Measurements from ENCODE around the gene PYY. TPM values are rescaled to one million over a fixed set of nuclear protein-coding genes. Genes with fewer than 3 reads are reported as not detected.

The PYY gene
- total RNA-seq, 1 experiment from 2014 or later, result 2.0 TPM

DNA sequence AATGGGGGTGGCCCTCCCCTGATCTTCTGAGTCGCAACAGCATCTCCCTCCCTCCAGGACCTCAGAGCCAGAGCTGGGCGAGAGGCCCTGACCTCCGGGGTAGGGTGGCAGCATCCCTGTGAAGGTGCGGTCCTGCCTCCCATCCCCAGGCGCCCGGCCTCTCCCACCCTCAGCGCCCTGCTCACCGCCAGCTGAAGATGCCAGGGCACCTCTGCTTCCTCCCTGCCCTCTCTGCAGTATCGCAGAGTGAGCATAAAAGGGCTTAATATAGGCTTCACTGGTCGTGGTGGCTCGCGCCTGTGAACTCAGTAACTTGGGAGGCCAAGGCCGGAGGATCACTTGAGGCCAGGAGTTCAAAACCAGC is 35.7 kb downstream of the PYY start:
- H4K5ac ChIP-seq (ENCODE audit: insufficient read length, low read depth, low read length), result no peak overlapping the region
- Mint-ChIP-seq H3K4me3 (no peak overlapping the region), H3K4me1 (peaks cover 19 to 25% of the 10 kb centered on the region in 2 experiments), H3K9me3 (peaks cover 0 to 5% of the 10 kb centered on the region in 2 experiments; a peak in 4 of 5 replicates), H3K36me3 (ENCODE audit: insufficient read depth in 1 of 3, low read depth in 3 of 3) (no peaks in the 10 kb centered on the region), H3K27me3 (ENCODE audit: low read depth) (peaks cover 37% of the 10 kb centered on the region), H3K27ac (no peak overlapping the region)
- H4K20me1 ChIP-seq (ENCODE audit: control insufficient read depth, insufficient read depth, insufficient read length), result no peaks in the 10 kb centered on the region
- no peak overlapping the region for H2BK20ac ChIP-seq (ENCODE audit: low read depth, low read length, poor library complexity, severe bottlenecking)
- no peaks in the 10 kb centered on the region for H3K9me3 ChIP-seq (ENCODE audit: control insufficient read depth, low read depth, low read length)
- H2BK120ac ChIP-seq (ENCODE audit: low read depth, low read length, poor library complexity, severe bottlenecking), result no peak overlapping the region
- no peak overlapping the region for H3K9ac ChIP-seq (ENCODE audit: extremely low read depth, insufficient read length, low read length)
- no peak overlapping the region for H3K23ac ChIP-seq (ENCODE audit: insufficient read length, low read depth, low read length)
- no peak overlapping the region for H2AFZ ChIP-seq (ENCODE audit: low read length)
- H2BK12ac ChIP-seq (ENCODE audit: insufficient read length, low read depth, low read length), result no peak overlapping the region
- no peak for DNase-seq
- no peaks in the 10 kb centered on the region for H3K79me2 ChIP-seq (ENCODE audit: insufficient read depth, low read length)
- H2AK5ac ChIP-seq (ENCODE audit: insufficient read length, low read length), result no peak overlapping the region
- H2BK5ac ChIP-seq (ENCODE audit: insufficient read length, low read length), result no peak overlapping the region
- WGBS (ENCODE audit: extremely low coverage, insufficient read length, low lambda C conversion rate), result no CpG with 5 or more reads among the region's 13 CpGs
- H3K4me1 ChIP-seq (ENCODE audit: insufficient read depth, low read length), result no peaks in the 10 kb centered on the region
- H3K4me2 ChIP-seq (ENCODE audit: insufficient read depth, insufficient read length, low read length), result peak overlapping the region; percentile 24
- H3K4ac ChIP-seq (ENCODE audit: low read depth, low read length), result no peak overlapping the region
- H3K27ac ChIP-seq (ENCODE audit: insufficient read length, low read depth, low read length), result no peak overlapping the region
- TF ChIP-seq CTCF (conservative IDR thresholded peaks at IDR 0.05), result no peak
- no peaks in the 10 kb centered on the region; the same call in 1 of the 2 replicates for H3K27me3 ChIP-seq (ENCODE audit: insufficient read depth, low read length)
- H3K79me1 ChIP-seq (ENCODE audit: insufficient read depth, low read depth, low read length, poor library complexity, severe bottlenecking), result no peaks in the 10 kb centered on the region
- H3K56ac ChIP-seq (ENCODE audit: insufficient read length, low read depth, low read length), result no peak overlapping the region
- no peak overlapping the region for H3K18ac ChIP-seq (ENCODE audit: insufficient read length, low read depth, low read length)
- no peak overlapping the region for H3T11ph ChIP-seq (ENCODE audit: low read length)
- H4K91ac ChIP-seq (ENCODE audit: insufficient read length, low read depth, low read length), result no peak overlapping the region
- H4K8ac ChIP-seq (replicated peaks; ENCODE audit: insufficient read length, low read depth, low read length), result no peak overlapping the region
- H3K14ac ChIP-seq (ENCODE audit: insufficient read depth, low read length), result no peak overlapping the region
- H3K23me2 ChIP-seq (ENCODE audit: insufficient read length, low read depth, low read length, poor library complexity, severe bottlenecking), result no peaks in the 10 kb centered on the region
- H2BK15ac ChIP-seq (ENCODE audit: low read depth, low read length), result no peak overlapping the region

All from H9 (cell line).